GM23338 (cell line): ENCODE results near the gene CFAP92. TPM values are rescaled to one million over a fixed set of nuclear protein-coding genes. Genes with fewer than 3 reads are reported as not detected.

ENCODE experiments used
- ATAC-seq: fragments of 200-7000 bp; cut with Tn5 transposase; 3 replicates; pipeline ENCODE4 v1.9.1; 2020
- DNase-seq: peaks from one replicate; pipeline ENCODE4 v3.0.0-alpha.2; 2015; ENCODE audit warnings: low spot score
- H2AFZ ChIP-seq: fragments of 200-600 bp; sonication (generic); 2 replicates; pipeline ENCODE4 v1.8.0; 2016; ENCODE audit warnings: antibody characterized with exemption, mild to moderate bottlenecking, moderate library complexity
- H3F3A ChIP-seq: fragments of 200-600 bp; sonication (generic); replicated peaks from 2 replicates; pipeline ENCODE4 v1.8.0; 2017; ENCODE audit warnings: antibody characterized with exemption, mixed run types, low read depth
- H3K27ac ChIP-seq: fragments of 200-600 bp; sonication (generic); 2 replicates; pipeline ENCODE4 v1.6.1; 2016; ENCODE audit warnings: low read depth
- H3K27me3 ChIP-seq: fragments of 200-600 bp; sonication (generic); 2 replicates; pipeline ENCODE4 v1.8.0; 2016; ENCODE audit warnings: mild to moderate bottlenecking, mixed run types, moderate library complexity; ENCODE audit not compliant: insufficient read depth
- H3K36me3 ChIP-seq: fragments of 200-600 bp; sonication (generic); 2 replicates; pipeline ENCODE4 v1.8.0; 2016; ENCODE audit warnings: mild to moderate bottlenecking; ENCODE audit not compliant: insufficient read depth
- H3K4me1 ChIP-seq: fragments of 200-600 bp; sonication (generic); 2 replicates; pipeline ENCODE4 v1.8.0; 2016; ENCODE audit warnings: mild to moderate bottlenecking, moderate library complexity; ENCODE audit not compliant: insufficient read depth
- H3K4me2 ChIP-seq: fragments of 200-600 bp; sonication (generic); 2 replicates; pipeline ENCODE4 v1.7.1; 2017; ENCODE audit warnings: mixed run types
- H3K4me3 ChIP-seq: fragments of 200-600 bp; sonication (generic); 2 replicates; pipeline ENCODE4 v1.6.1; 2016; ENCODE audit warnings: mixed run types
- H3K79me2 ChIP-seq: fragments of 200-600 bp; sonication (generic); replicated peaks from 2 replicates; pipeline ENCODE4 v1.8.0; 2017; ENCODE audit warnings: mild to moderate bottlenecking; ENCODE audit not compliant: insufficient read depth
- H3K9me2 ChIP-seq: fragments of 200-600 bp; sonication (generic); 2 replicates; pipeline ENCODE4 v1.8.0; 2017; ENCODE audit not compliant: insufficient read depth
- H4K20me1 ChIP-seq: fragments of 200-600 bp; sonication (generic); replicated peaks from 2 replicates; pipeline ENCODE4 v1.8.0; 2017; ENCODE audit warnings: mild to moderate bottlenecking; ENCODE audit not compliant: insufficient read depth
- H3K27ac Mint-ChIP-seq: 2 replicates; pipeline ENCODE4 v1.8.0; 2020; ENCODE audit warnings: inconsistent platforms, mild to moderate bottlenecking, moderate library complexity, mixed read lengths
- H3K27me3 Mint-ChIP-seq: 3 replicates; pipeline ENCODE4 v1.8.0; 2022; ENCODE audit warnings: low read depth, mild to moderate bottlenecking, moderate library complexity, mixed read lengths, inconsistent platforms; ENCODE audit not compliant: insufficient read depth, poor library complexity
- H3K36me3 Mint-ChIP-seq: 3 replicates; pipeline ENCODE4 v1.8.0; 2021; ENCODE audit warnings: low read depth, mild to moderate bottlenecking, inconsistent platforms, moderate library complexity, mixed read lengths
- H3K4me1 Mint-ChIP-seq: 3 replicates; pipeline ENCODE4 v1.8.0; 2020; ENCODE audit warnings: mild to moderate bottlenecking, inconsistent platforms, mixed read lengths
- H3K4me3 Mint-ChIP-seq: 3 replicates; pipeline ENCODE4 v1.8.0; 2021; ENCODE audit warnings: moderate library complexity, mild to moderate bottlenecking, inconsistent platforms, mixed read lengths
- H3K9me3 Mint-ChIP-seq: 3 replicates; pipeline ENCODE4 v1.8.0; 2020; ENCODE audit warnings: moderate library complexity, mild to moderate bottlenecking, inconsistent platforms, mixed read lengths
- CTCF ChIP-seq, 2 experiments: fragments of 200-600 bp in 1 of 2; sonication (generic) in 1 of 2; conservative IDR thresholded peaks; 2 replicates each; pipeline versions ENCODE4 v1.5.1 to v1.6.1; 2016 to 2017; ENCODE audit warnings: antibody characterized with exemption in 2 of 2, low read depth in 2 of 2, mild to moderate bottlenecking in 2 of 2, moderate library complexity in 1 of 2
- EZH2phosphoT487 ChIP-seq: fragments of 200-600 bp; sonication (generic); IDR thresholded peaks from one replicate; pipeline ENCODE4 v1.8.1; 2018; ENCODE audit warnings: antibody characterized with exemption; ENCODE audit not compliant: unreplicated experiment
- JUNB ChIP-seq: IDR thresholded peaks from one replicate; pipeline ENCODE4 v1.6.1; 2016; ENCODE audit warnings: antibody characterized with exemption; ENCODE audit not compliant: unreplicated experiment
- NANOG ChIP-seq: IDR thresholded peaks from 2 replicates; pipeline ENCODE4 v1.6.1; 2016; ENCODE audit warnings: antibody characterized with exemption, borderline replicate concordance
- POLR2AphosphoS5 ChIP-seq: IDR thresholded peaks from 2 replicates; pipeline ENCODE4 v1.6.1; 2016; ENCODE audit warnings: antibody characterized with exemption, low read depth
- ZNF114 ChIP-seq: fragments of 250-450 bp; sonication (Bioruptor Pico); IDR thresholded peaks from 2 replicates; pipeline ENCODE4 v1.5.0; 2020; ENCODE audit warnings: mild to moderate bottlenecking, moderate library complexity
- ZNF331 ChIP-seq: fragments of 250-450 bp; sonication (Bioruptor Pico); IDR thresholded peaks from 2 replicates; pipeline ENCODE4 v1.5.0; 2020; ENCODE audit warnings: low read depth, mild to moderate bottlenecking, moderate library complexity
- polyA plus RNA-seq: library from polyadenylated mRNA; unstranded; fragments of >200 nt; fragmentation: Nextera tagmentation; extraction: Ambion mirVana; gene quantifications from 2 replicates; pipeline ENCODE4 v1.2.1, GENCODE V29; 2016
- total RNA-seq: library from RNA; depleted of rRNA; stranded (reverse); fragments of >200 nt; shearing (Covaris generic); gene quantifications from 2 replicates; pipeline ENCODE4 v1.2.3, GENCODE V29; 2014
- TF ChIP-seq, protein P1 (sequence below): IDR thresholded peaks from one replicate; pipeline ENCODE4 v1.6.1; 2018; ENCODE audit warnings: antibody characterized with exemption; ENCODE audit not compliant: unreplicated experiment
- TF ChIP-seq, protein P2 (sequence below): IDR thresholded peaks from 2 replicates; pipeline ENCODE4 v1.6.1; 2016; ENCODE audit warnings: antibody characterized with exemption

Gene CFAP92
- total and polyA plus RNA-seq, 2 experiments from 2014 or later: 1.6 to 2.3 TPM

- Histone ChIP-seq H2AFZ (no peak overlapping the region), H3K4me1 (no peaks in the 10 kb centered on the region), H3K4me2 (no peak overlapping the region), H3K36me3 (no peaks in the 10 kb centered on the region), H3K27ac (no peak overlapping the region), H3K79me2 (no peaks in the 10 kb centered on the region), H4K20me1 (no peaks in the 10 kb centered on the region), H3K9me2 (no peaks in the 10 kb centered on the region), H3K27me3 (no peaks in the 10 kb centered on the region), H3F3A (no peaks in the 10 kb centered on the region), H3K4me3 (no peak overlapping the region)
- no peak for ATAC-seq
- no peaks in the 10 kb centered on the region for H3K27me3 Mint-ChIP-seq
- no peak overlapping the region for H3K27ac Mint-ChIP-seq
- TF ChIP-seq JUNB (no peak), ZNF331 (CRISPR knock-in tag) (no peak), NANOG (no peak), CTCF (conservative IDR thresholded peaks at IDR 0.05; ENCODE audit: low read depth in 2 of 2) (no peak), EZH2phosphoT487 (no peak), POLR2AphosphoS5 (no peak), ZNF114 (CRISPR knock-in tag) (no peak)
- TF ChIP-seq, protein P1, sequence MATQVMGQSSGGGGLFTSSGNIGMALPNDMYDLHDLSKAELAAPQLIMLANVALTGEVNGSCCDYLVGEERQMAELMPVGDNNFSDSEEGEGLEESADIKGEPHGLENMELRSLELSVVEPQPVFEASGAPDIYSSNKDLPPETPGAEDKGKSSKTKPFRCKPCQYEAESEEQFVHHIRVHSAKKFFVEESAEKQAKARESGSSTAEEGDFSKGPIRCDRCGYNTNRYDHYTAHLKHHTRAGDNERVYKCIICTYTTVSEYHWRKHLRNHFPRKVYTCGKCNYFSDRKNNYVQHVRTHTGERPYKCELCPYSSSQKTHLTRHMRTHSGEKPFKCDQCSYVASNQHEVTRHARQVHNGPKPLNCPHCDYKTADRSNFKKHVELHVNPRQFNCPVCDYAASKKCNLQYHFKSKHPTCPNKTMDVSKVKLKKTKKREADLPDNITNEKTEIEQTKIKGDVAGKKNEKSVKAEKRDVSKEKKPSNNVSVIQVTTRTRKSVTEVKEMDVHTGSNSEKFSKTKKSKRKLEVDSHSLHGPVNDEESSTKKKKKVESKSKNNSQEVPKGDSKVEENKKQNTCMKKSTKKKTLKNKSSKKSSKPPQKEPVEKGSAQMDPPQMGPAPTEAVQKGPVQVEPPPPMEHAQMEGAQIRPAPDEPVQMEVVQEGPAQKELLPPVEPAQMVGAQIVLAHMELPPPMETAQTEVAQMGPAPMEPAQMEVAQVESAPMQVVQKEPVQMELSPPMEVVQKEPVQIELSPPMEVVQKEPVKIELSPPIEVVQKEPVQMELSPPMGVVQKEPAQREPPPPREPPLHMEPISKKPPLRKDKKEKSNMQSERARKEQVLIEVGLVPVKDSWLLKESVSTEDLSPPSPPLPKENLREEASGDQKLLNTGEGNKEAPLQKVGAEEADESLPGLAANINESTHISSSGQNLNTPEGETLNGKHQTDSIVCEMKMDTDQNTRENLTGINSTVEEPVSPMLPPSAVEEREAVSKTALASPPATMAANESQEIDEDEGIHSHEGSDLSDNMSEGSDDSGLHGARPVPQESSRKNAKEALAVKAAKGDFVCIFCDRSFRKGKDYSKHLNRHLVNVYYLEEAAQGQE: no peak
- TF ChIP-seq, protein P2, sequence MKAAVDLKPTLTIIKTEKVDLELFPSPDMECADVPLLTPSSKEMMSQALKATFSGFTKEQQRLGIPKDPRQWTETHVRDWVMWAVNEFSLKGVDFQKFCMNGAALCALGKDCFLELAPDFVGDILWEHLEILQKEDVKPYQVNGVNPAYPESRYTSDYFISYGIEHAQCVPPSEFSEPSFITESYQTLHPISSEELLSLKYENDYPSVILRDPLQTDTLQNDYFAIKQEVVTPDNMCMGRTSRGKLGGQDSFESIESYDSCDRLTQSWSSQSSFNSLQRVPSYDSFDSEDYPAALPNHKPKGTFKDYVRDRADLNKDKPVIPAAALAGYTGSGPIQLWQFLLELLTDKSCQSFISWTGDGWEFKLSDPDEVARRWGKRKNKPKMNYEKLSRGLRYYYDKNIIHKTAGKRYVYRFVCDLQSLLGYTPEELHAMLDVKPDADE: no peak
- no peaks in the 10 kb centered on the region; the same call in 2 of the 3 replicates for H3K4me1 Mint-ChIP-seq
- DNase-seq: no peak
- no peak overlapping the region for H3K4me3 Mint-ChIP-seq
- H3K9me3 Mint-ChIP-seq: peaks cover 1% of the 10 kb centered on the region; the same call in 1 of the 3 replicates
- H3K36me3 Mint-ChIP-seq: no peaks in the 10 kb centered on the region
These were observed 48.0 kb downstream of the CFAP92 start for GRCh38 chr3:128945878-128946175.
